ENCODE data around the gene NPHP3. TPM values are rescaled to one million over a fixed set of nuclear protein-coding genes. Genes with fewer than 3 reads are reported as not detected.

Gene NPHP3
- total and polyA plus RNA-seq, 3 experiments from 2014 or later: 3.9 to 13.9 (median 11.7) TPM

GRCh38 chr3:132713977-132714727 lies 8.1 kb downstream of the NPHP3 start:
- peaks cover 12% of the 10 kb centered on the region for H3K36me3 ChIP-seq (ENCODE audit: insufficient read depth, low read length)
- POLR2A ChIA-PET: interaction anchor here (0.6 kb wide), 1 partner anchor 1099 kb away, joined by 3 read pairs; no protein-coding TSS in a partner anchor
- CTCF ChIA-PET: interaction anchor here (1.0 to 1.4 kb wide), 3 partner anchors 9 to 708 kb away, joined by 3 read pairs; no protein-coding TSS in a partner anchor

GRCh38 chr3:132710311-132710710 lies 11.9 kb downstream of the NPHP3 start:
- H3K27ac Mint-ChIP-seq: no peak overlapping the region
- Histone ChIP-seq H3K27me3 (ENCODE audit: insufficient read depth, low read length, poor library complexity, severe bottlenecking) (no peaks in the 10 kb centered on the region), H3K36me3 (ENCODE audit: insufficient read depth, low read length) (peaks cover 12% of the 10 kb centered on the region), H3K27ac (ENCODE audit: low read depth, low read length) (no peak overlapping the region), H3K9me3 (ENCODE audit: low read length) (no peaks in the 10 kb centered on the region), H3K4me1 (ENCODE audit: insufficient read depth, low read length) (no peaks in the 10 kb centered on the region), H3K4me3 (ENCODE audit: low read length) (no peak overlapping the region)
- ChIA-PET CTCF (no interaction called here), POLR2A (no interaction called here)
- H3K36me3 Mint-ChIP-seq: peaks cover 4 to 67% (median 37%) of the 10 kb centered on the region in 3 donors
- H3K9me3 Mint-ChIP-seq: no peaks in the 10 kb centered on the region
- peaks cover 15 to 21% (median 21%) of the 10 kb centered on the region in 3 donors for H3K4me1 Mint-ChIP-seq
- H3K27me3 Mint-ChIP-seq: no peaks in the 10 kb centered on the region
- H3K4me3 Mint-ChIP-seq: no peak overlapping the region
- DNase-seq: no peak

More at GRCh38 chr3:132713977-132714727, 8.1 kb downstream of the NPHP3 start:
- Histone ChIP-seq H3K27me3 (ENCODE audit: insufficient read depth, low read length, poor library complexity, severe bottlenecking) (no peaks in the 10 kb centered on the region), H3K4me3 (ENCODE audit: low read length) (no peak overlapping the region), H3K27ac (ENCODE audit: low read depth, low read length) (no peak overlapping the region), H3K9me3 (ENCODE audit: low read length) (no peaks in the 10 kb centered on the region), H3K4me1 (ENCODE audit: insufficient read depth, low read length) (no peaks in the 10 kb centered on the region)
- DNase-seq: no peak
- peaks cover 23 to 44% (median 28%) of the 10 kb centered on the region in 3 donors for H3K4me1 Mint-ChIP-seq
- peak overlapping the region in 1 of 8 donors; percentile 38 for H3K27ac Mint-ChIP-seq
- no peak overlapping the region for H3K4me3 Mint-ChIP-seq
- peaks cover 4 to 62% (median 23%) of the 10 kb centered on the region in 3 donors for H3K36me3 Mint-ChIP-seq
- no peaks in the 10 kb centered on the region for H3K9me3 Mint-ChIP-seq
- no peaks in the 10 kb centered on the region for H3K27me3 Mint-ChIP-seq

- Mint-ChIP-seq H3K4me1 (peaks cover 12 to 21% (median 17%) of the 10 kb centered on the region in 3 donors), H3K27ac (no peak overlapping the region), H3K4me3 (no peak overlapping the region), H3K27me3 (no peaks in the 10 kb centered on the region), H3K36me3 (peaks cover 4 to 66% (median 37%) of the 10 kb centered on the region in 3 donors), H3K9me3 (no peaks in the 10 kb centered on the region)
- H3K9me3 ChIP-seq (ENCODE audit: low read length): no peaks in the 10 kb centered on the region
- no peaks in the 10 kb centered on the region for H3K27me3 ChIP-seq (ENCODE audit: insufficient read depth, low read length, poor library complexity, severe bottlenecking)
- ChIA-PET CTCF (no interaction called here), POLR2A (no interaction called here)
- DNase-seq: no peak
- peaks cover 12% of the 10 kb centered on the region for H3K36me3 ChIP-seq (ENCODE audit: insufficient read depth, low read length)
- H3K27ac ChIP-seq (ENCODE audit: low read depth, low read length): no peak overlapping the region
- H3K4me1 ChIP-seq (ENCODE audit: insufficient read depth, low read length): no peaks in the 10 kb centered on the region
- no peak overlapping the region for H3K4me3 ChIP-seq (ENCODE audit: low read length)
These were observed 12.4 kb downstream of the NPHP3 start for GRCh38 chr3:132709761-132710160.

- Histone ChIP-seq H3K4me1 (ENCODE audit: insufficient read depth, low read length) (no peaks in the 10 kb centered on the region), H3K27me3 (ENCODE audit: insufficient read depth, low read length, poor library complexity, severe bottlenecking) (no peaks in the 10 kb centered on the region), H3K9me3 (ENCODE audit: low read length) (no peaks in the 10 kb centered on the region), H3K4me3 (ENCODE audit: low read length) (no peak overlapping the region), H3K27ac (ENCODE audit: low read depth, low read length) (no peak overlapping the region), H3K36me3 (ENCODE audit: insufficient read depth, low read length) (peaks cover 16% of the 10 kb centered on the region)
- Mint-ChIP-seq H3K36me3 (peaks cover 10 to 78% (median 34%) of the 10 kb centered on the region in 3 donors), H3K9me3 (no peaks in the 10 kb centered on the region), H3K4me3 (no peak overlapping the region), H3K27ac (peak overlapping the region in 1 of 8 donors; percentile 7), H3K27me3 (no peaks in the 10 kb centered on the region), H3K4me1 (peaks cover 2 to 16% (median 4%) of the 10 kb centered on the region in 3 donors)
- no peak for DNase-seq
- POLR2A ChIA-PET: no interaction called here
- CTCF ChIA-PET: no interaction called here
These were observed 18.5 kb downstream of the NPHP3 start for GRCh38 chr3:132703733-132704132.

- H3K4me1 Mint-ChIP-seq: peaks cover 0 to 4% (median 0%) of the 10 kb centered on the region in 3 donors
- no peak overlapping the region for H3K27ac ChIP-seq (ENCODE audit: low read depth, low read length)
- H3K9me3 ChIP-seq (ENCODE audit: low read length): no peaks in the 10 kb centered on the region
- no peak for DNase-seq
- no peaks in the 10 kb centered on the region for H3K4me1 ChIP-seq (ENCODE audit: insufficient read depth, low read length)
- no peak overlapping the region for H3K4me3 ChIP-seq (ENCODE audit: low read length)
- CTCF ChIA-PET: no interaction called here
- no peaks in the 10 kb centered on the region for H3K9me3 Mint-ChIP-seq
- POLR2A ChIA-PET: no interaction called here
- no peaks in the 10 kb centered on the region for H3K27me3 Mint-ChIP-seq
- no peak overlapping the region for H3K4me3 Mint-ChIP-seq
- peaks cover 4 to 82% (median 17%) of the 10 kb centered on the region in 3 donors for H3K36me3 Mint-ChIP-seq
- peaks cover 37% of the 10 kb centered on the region for H3K36me3 ChIP-seq (ENCODE audit: insufficient read depth, low read length)
- H3K27me3 ChIP-seq (ENCODE audit: insufficient read depth, low read length, poor library complexity, severe bottlenecking): no peaks in the 10 kb centered on the region
- H3K27ac Mint-ChIP-seq: peak overlapping the region in 3 of 8 donors; percentile 12 to 61 (median 47)
These were observed 26.8 kb downstream of the NPHP3 start for GRCh38 chr3:132695422-132695821.

- Mint-ChIP-seq H3K4me3 (no peak overlapping the region), H3K9me3 (no peaks in the 10 kb centered on the region), H3K27ac (peak overlapping the region in 2 of 8 donors; percentile 76 to 86), H3K36me3 (peaks cover 4 to 81% (median 17%) of the 10 kb centered on the region in 3 donors), H3K27me3 (no peaks in the 10 kb centered on the region), H3K4me1 (peaks cover 0 to 4% (median 0%) of the 10 kb centered on the region in 3 donors)
- H3K27ac ChIP-seq (ENCODE audit: low read depth, low read length): no peak overlapping the region
- ChIA-PET POLR2A (no interaction called here), CTCF (no interaction called here)
- H3K4me1 ChIP-seq (ENCODE audit: insufficient read depth, low read length): no peaks in the 10 kb centered on the region
- no peaks in the 10 kb centered on the region for H3K27me3 ChIP-seq (ENCODE audit: insufficient read depth, low read length, poor library complexity, severe bottlenecking)
- DNase-seq: no peak
- H3K4me3 ChIP-seq (ENCODE audit: low read length): no peak overlapping the region
- peaks cover 37% of the 10 kb centered on the region for H3K36me3 ChIP-seq (ENCODE audit: insufficient read depth, low read length)
- H3K9me3 ChIP-seq (ENCODE audit: low read length): no peaks in the 10 kb centered on the region
These were observed 27.2 kb downstream of the NPHP3 start for GRCh38 chr3:132694991-132695390.

GRCh38 chr3:132690040-132690439 lies 32.2 kb downstream of the NPHP3 start:
- Histone ChIP-seq H3K4me3 (ENCODE audit: low read length) (no peak overlapping the region), H3K9me3 (ENCODE audit: low read length) (no peaks in the 10 kb centered on the region), H3K27ac (ENCODE audit: low read depth, low read length) (no peak overlapping the region), H3K4me1 (ENCODE audit: insufficient read depth, low read length) (no peaks in the 10 kb centered on the region), H3K27me3 (ENCODE audit: insufficient read depth, low read length, poor library complexity, severe bottlenecking) (no peaks in the 10 kb centered on the region), H3K36me3 (ENCODE audit: insufficient read depth, low read length) (peaks cover 53% of the 10 kb centered on the region)
- DNase-seq: no peak
- CTCF ChIA-PET: interaction anchor here (1.2 kb wide), 1 partner anchor 12 kb away, joined by 3 read pairs; no protein-coding TSS in a partner anchor
- POLR2A ChIA-PET: no interaction called here
- Mint-ChIP-seq H3K4me3 (no peak overlapping the region), H3K9me3 (no peaks in the 10 kb centered on the region), H3K4me1 (no peaks in the 10 kb centered on the region), H3K27me3 (no peaks in the 10 kb centered on the region), H3K27ac (peak overlapping the region in 2 of 8 donors; percentile 14 to 15), H3K36me3 (peaks cover 14 to 75% (median 18%) of the 10 kb centered on the region in 3 donors)

- no peak overlapping the region for H3K27ac ChIP-seq (ENCODE audit: low read depth, low read length)
- CTCF ChIA-PET: no interaction called here
- H3K4me1 Mint-ChIP-seq: no peaks in the 10 kb centered on the region
- H3K27me3 ChIP-seq (ENCODE audit: insufficient read depth, low read length, poor library complexity, severe bottlenecking): no peaks in the 10 kb centered on the region
- peak overlapping the region in 4 of 8 donors; percentile 24 to 67 (median 34) for H3K27ac Mint-ChIP-seq
- DNase-seq: no peak
- H3K36me3 ChIP-seq (ENCODE audit: insufficient read depth, low read length): peaks cover 28% of the 10 kb centered on the region
- peaks cover 7 to 65% (median 17%) of the 10 kb centered on the region in 3 donors for H3K36me3 Mint-ChIP-seq
- H3K27me3 Mint-ChIP-seq: no peaks in the 10 kb centered on the region
- POLR2A ChIA-PET: no interaction called here
- no peaks in the 10 kb centered on the region for H3K9me3 ChIP-seq (ENCODE audit: low read length)
- H3K4me3 Mint-ChIP-seq: no peak overlapping the region
- no peaks in the 10 kb centered on the region for H3K9me3 Mint-ChIP-seq
- no peaks in the 10 kb centered on the region for H3K4me1 ChIP-seq (ENCODE audit: insufficient read depth, low read length)
- H3K4me3 ChIP-seq (ENCODE audit: low read length): no peak overlapping the region
These were observed 40.0 kb downstream of the NPHP3 start for GRCh38 chr3:132682201-132682600.
